GM20000 (cell line): ENCODE results near the gene REEP2.
"Not testable (repeated sequence)": the region's sequence is repeated elsewhere in the genome, so short reads cannot be mapped to it uniquely, and the experiment has no call there.

Experiments
- DNase-seq: peaks from one replicate; pipeline ENCODE4 v3.0.0; 2012; ENCODE audit warnings: low spot score
- TF ChIP-seq, protein P1 (sequence below): IDR thresholded peaks from 2 replicates; pipeline ENCODE4 v1.5.1; 2012; ENCODE audit warnings: mild to moderate bottlenecking, control low read depth; ENCODE audit errors: extremely low read depth, missing control alignments

The REEP2 gene, protein sequence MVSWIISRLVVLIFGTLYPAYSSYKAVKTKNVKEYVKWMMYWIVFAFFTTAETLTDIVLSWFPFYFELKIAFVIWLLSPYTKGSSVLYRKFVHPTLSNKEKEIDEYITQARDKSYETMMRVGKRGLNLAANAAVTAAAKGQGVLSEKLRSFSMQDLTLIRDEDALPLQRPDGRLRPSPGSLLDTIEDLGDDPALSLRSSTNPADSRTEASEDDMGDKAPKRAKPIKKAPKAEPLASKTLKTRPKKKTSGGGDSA

DNA sequence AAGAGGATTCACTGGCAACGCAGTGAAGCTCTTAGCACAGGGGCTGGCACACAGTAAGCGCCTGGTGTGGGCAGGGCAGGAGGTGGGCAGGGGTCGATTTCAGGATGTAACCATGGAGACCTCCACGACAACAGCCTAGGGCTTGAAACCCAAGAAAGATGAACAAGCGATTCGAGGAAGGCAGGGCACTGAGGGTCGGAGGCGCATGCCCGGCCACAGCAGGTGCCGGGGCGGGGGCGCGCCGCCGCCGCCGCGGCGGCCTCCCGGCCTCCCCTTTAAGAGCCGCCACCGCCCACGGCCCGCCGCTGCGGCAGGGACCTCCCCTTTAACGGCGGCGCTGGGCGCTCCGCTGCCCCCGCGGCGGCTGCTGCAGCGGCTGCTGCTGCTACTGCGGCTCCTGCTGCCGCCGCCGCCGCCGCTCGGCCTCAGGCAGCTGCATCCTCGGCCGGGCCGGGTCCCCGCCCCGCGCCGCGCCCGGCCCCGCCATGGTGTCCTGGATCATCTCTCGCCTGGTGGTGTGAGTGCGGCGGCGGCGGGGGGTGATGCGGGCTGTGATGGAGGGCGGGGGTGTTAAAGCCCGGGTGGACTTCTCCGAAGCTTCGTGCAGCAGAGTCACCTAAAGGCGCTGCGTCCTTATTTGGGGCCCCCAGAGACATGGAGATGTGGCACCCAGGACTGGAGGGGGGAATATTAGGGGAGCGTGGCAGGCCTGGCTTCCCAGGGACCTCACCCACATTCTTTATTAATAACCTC is at the start of gene REEP2:
Gene REEP2 (plus strand): TSS at position 334 of the 753 bp plus-strand sequence. CDS start 152 bp downstream, at position 486.
- DNase-seq = peak; percentile 94
- TF ChIP-seq, protein P1, sequence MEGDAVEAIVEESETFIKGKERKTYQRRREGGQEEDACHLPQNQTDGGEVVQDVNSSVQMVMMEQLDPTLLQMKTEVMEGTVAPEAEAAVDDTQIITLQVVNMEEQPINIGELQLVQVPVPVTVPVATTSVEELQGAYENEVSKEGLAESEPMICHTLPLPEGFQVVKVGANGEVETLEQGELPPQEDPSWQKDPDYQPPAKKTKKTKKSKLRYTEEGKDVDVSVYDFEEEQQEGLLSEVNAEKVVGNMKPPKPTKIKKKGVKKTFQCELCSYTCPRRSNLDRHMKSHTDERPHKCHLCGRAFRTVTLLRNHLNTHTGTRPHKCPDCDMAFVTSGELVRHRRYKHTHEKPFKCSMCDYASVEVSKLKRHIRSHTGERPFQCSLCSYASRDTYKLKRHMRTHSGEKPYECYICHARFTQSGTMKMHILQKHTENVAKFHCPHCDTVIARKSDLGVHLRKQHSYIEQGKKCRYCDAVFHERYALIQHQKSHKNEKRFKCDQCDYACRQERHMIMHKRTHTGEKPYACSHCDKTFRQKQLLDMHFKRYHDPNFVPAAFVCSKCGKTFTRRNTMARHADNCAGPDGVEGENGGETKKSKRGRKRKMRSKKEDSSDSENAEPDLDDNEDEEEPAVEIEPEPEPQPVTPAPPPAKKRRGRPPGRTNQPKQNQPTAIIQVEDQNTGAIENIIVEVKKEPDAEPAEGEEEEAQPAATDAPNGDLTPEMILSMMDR = no peak

DNA sequence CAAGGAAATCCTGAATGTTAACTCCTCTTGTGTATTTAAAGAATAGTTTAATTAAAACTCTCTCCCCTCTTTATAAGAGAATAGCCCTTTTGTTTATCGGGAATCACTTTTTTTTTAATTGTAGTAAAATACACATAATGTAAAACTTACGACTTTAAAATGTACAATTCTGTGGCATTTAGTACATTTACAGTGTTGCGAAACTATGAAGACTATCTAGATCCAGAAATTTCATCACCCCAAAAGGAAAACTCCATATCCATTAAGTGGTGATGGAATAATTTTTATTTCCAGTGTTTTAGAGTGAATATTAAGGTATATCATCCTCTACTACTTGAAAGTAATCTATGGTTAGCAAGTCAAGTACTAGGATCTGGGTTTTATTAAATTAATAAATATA is 49.5 kb upstream of the REEP2 start:
- DNase-seq = no peak
- TF ChIP-seq, protein P1 = no peak

GRCh38 chr5:138389911-138390310 is 48.9 kb upstream of the REEP2 start:
- not testable (repeated sequence) for DNase-seq

DNA sequence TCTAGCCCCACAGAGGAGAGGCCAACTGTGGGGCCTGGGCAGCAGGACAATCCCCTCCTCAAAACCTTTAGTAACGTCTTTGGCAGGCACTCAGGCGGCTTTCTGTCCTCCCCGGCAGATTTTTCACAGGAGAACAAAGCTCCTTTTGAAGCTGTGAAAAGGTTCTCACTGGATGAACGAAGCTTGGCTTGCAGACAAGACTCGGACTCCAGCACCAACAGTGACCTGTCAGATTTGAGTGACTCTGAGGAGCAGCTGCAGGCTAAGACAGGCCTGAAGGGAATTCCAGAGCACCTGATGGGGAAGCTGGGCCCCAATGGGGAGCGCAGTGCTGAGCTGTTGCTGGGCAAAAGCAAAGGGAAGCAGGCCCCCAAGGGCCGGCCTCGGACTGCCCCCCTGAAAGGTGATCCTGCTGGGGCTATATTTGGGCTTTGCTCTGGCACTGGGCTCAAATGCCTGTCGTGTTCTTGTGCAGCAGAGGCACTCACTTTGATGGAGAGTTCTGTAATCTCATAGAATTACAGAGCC is 46.9 kb upstream of the REEP2 start:
- TF ChIP-seq, protein P1 = no peak
- no peak for DNase-seq

- DNase-seq = peak; percentile 14
- TF ChIP-seq, protein P1 = no peak
Observed at GRCh38 chr5:138402640-138403039, 36.2 kb upstream of the REEP2 start.

DNA sequence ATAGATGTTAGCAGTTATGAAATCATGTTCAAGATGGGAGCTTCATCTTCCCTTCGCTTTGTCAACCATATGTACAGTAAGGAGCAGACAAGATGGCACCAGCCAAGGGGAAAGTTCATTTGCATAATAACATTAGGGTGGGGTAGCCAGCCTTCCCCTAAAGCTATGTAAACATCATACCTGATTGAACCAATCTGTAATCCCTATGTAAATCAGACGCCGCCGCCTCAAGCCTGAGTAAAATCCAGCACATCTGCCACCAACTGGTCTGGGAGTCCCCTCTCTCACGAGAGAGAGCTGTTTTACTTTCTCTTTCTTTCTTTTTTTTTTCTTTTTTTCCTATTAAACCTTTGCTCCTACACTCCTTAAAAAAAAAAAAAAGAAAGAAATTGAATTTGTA is 30.8 kb upstream of the REEP2 start:
- TF ChIP-seq, protein P1 = no peak
- peak; percentile 52 for DNase-seq

- DNase-seq = not testable (repeated sequence)
Observed at GRCh38 chr5:138410996-138411640, 27.7 kb upstream of the REEP2 start.

- no peak for DNase-seq
- TF ChIP-seq, protein P1 = no peak
Observed at GRCh38 chr5:138418444-138418843, 20.4 kb upstream of the REEP2 start.
